Sigmoid colon (tissue), 7 donors: ENCODE measurements around the gene GYS1. TPM values are rescaled to one million over a fixed set of nuclear protein-coding genes. Genes with fewer than 3 reads are reported as not detected.

Experiments used
- DNase-seq: peaks from one replicate; pipeline ENCODE4 v3.0.0-alpha.2; 2019
- H3K27ac ChIP-seq, 4 donors: fragments of 200-600 bp; sonication (generic); one replicate each; pipeline ENCODE4 v1.5.1; 2016 to 2019; ENCODE audit warnings: mild to moderate bottlenecking in 1 of 4
- H3K27me3 ChIP-seq, 3 donors: fragments of 200-600 bp; sonication (generic); one replicate each; pipeline ENCODE4 v1.5.1; 2019; ENCODE audit warnings: mild to moderate bottlenecking in 1 of 3
- H3K36me3 ChIP-seq, 4 donors: fragments of 200-600 bp; sonication (generic); one replicate each; pipeline ENCODE4 v1.5.1; 2016 to 2019
- H3K4me1 ChIP-seq, 4 donors: fragments of 200-600 bp; sonication (generic); one replicate each; pipeline ENCODE4 v1.5.1; 2017 to 2019
- H3K4me3 ChIP-seq, 4 donors: fragments of 200-600 bp; sonication (generic); one replicate each; pipeline ENCODE4 v1.5.1; 2017 to 2019; ENCODE audit warnings: mild to moderate bottlenecking in 2 of 4, moderate library complexity in 1 of 4
- H3K9me3 ChIP-seq, 4 donors: fragments of 200-600 bp in 3 of 4; sonication (generic) in 3 of 4; one replicate each; pipeline versions ENCODE4 v1.5.1 to v1.6.1; 2013 to 2019
- CTCF ChIP-seq, 4 experiments: fragments of 450-650 bp in 3 of 4; fragments of 200-600 bp in 1 of 4; IDR thresholded peaks; one replicate each; pipeline ENCODE4 v1.5.1; 2016 to 2019; ENCODE audit warnings: antibody characterized with exemption in 4 of 4, mild to moderate bottlenecking in 3 of 4, moderate library complexity in 2 of 4
- EP300 ChIP-seq, 4 donors: sonication (generic); formaldehyde crosslinking; IDR thresholded peaks; one replicate each; pipeline ENCODE4 v1.6.1; 2017; ENCODE audit warnings: antibody characterized with exemption in 4 of 4
- POLR2A ChIP-seq, 2 donors: fragments of 450-650 bp; IDR thresholded peaks; one replicate each; pipeline ENCODE4 v1.6.1; 2016; ENCODE audit warnings: antibody characterized with exemption in 2 of 2, mild to moderate bottlenecking in 2 of 2, moderate library complexity in 2 of 2
- POLR2AphosphoS5 ChIP-seq, 4 donors: sonication (generic); formaldehyde crosslinking; IDR thresholded peaks; one replicate each; pipeline ENCODE4 v1.6.1; 2017; ENCODE audit warnings: antibody characterized with exemption in 4 of 4
- WGBS, 2 donors: extraction: QIAGEN DNeasy Blood & Tissue Kit; methylation state at CpG; one replicate each; pipeline ENCODE4 v1.1.7; 2013; 5-methylcytosine and 5-hydroxymethylcytosine counted together
- intact Hi-C: fragments of 100-400 bp; cut with DNase I; formaldehyde crosslinking; loops from one replicate; pipeline ENCODE4 v1.15.1; 2023
- polyA plus RNA-seq, 3 donors: library from polyadenylated mRNA; stranded (reverse); fragments of 200-250 nt; gene quantifications; one replicate each; pipeline ENCODE4 v1.2.3, GENCODE V29; 2013
- total RNA-seq, 4 donors: library from RNA; depleted of rRNA; stranded (reverse); fragments of >200 nt; gene quantifications; one replicate each; pipeline ENCODE4 v1.1.0, GENCODE V29; 2016
- donor health status: healthy with polysubstance abuse.
- donor health status: Bipolar disorder and iron deficiency.
- donor health status: healthy.

The GYS1 gene
- total and polyA plus RNA-seq, 7 donors: 11.7 to 32.7 (median 17.5) TPM

GRCh38 chr19:49004964-49005614, 12.0 kb upstream of the GYS1 start:
- H3K27me3 ChIP-seq: no peaks in the 10 kb centered on the region
- H3K36me3 ChIP-seq: peaks cover 7 to 78% (median 28%) of the 10 kb centered on the region in 4 donors
- H3K9me3 ChIP-seq: no peaks in the 10 kb centered on the region
- DNase-seq: no peak
- H3K4me3 ChIP-seq: no peak overlapping the region
- intact Hi-C loops: no loop called here
- H3K4me1 ChIP-seq: no peaks in the 10 kb centered on the region
- 95 to 96% methylated on average over 7 of the region's 7 CpGs for WGBS, 2 donors
- H3K27ac ChIP-seq: no peak overlapping the region
- no peak for TF ChIP-seq POLR2A (IDR thresholded peaks at IDR 0.05)
- no peak for TF ChIP-seq CTCF (IDR thresholded peaks at IDR 0.05)
- TF ChIP-seq EP300 (IDR thresholded peaks at IDR 0.05): no peak
- TF ChIP-seq POLR2AphosphoS5 (IDR thresholded peaks at IDR 0.05): no peak

GRCh38 chr19:49004133-49004532, 11.0 kb upstream of the GYS1 start:
- H3K4me3 ChIP-seq: no peak overlapping the region
- no peak for DNase-seq
- 98 to 99% methylated on average over 15 of the region's 15 CpGs for WGBS, 2 donors
- no peak overlapping the region for H3K27ac ChIP-seq
- H3K27me3 ChIP-seq: no peaks in the 10 kb centered on the region
- H3K36me3 ChIP-seq: peaks cover 0 to 68% (median 25%) of the 10 kb centered on the region in 4 donors
- intact Hi-C loops: no loop called here
- no peak for TF ChIP-seq POLR2A (IDR thresholded peaks at IDR 0.05)
- no peak for TF ChIP-seq CTCF (IDR thresholded peaks at IDR 0.05)
- TF ChIP-seq EP300 (IDR thresholded peaks at IDR 0.05): no peak
- TF ChIP-seq POLR2AphosphoS5 (IDR thresholded peaks at IDR 0.05): no peak
- no peaks in the 10 kb centered on the region for H3K9me3 ChIP-seq
- H3K4me1 ChIP-seq: no peaks in the 10 kb centered on the region

GRCh38 chr19:48999481-49000325, 6.6 kb upstream of the GYS1 start:
- Histone ChIP-seq H3K4me3 (no peak overlapping the region), H3K9me3 (no peaks in the 10 kb centered on the region), H3K27ac (no peak overlapping the region), H3K27me3 (no peaks in the 10 kb centered on the region), H3K4me1 (peaks cover 0 to 7% (median 6%) of the 10 kb centered on the region in 4 donors), H3K36me3 (peaks cover 0 to 32% (median 5%) of the 10 kb centered on the region in 4 donors)
- DNase-seq: no peak
- 54 to 66% methylated on average over 16 of the region's 16 CpGs for WGBS, 2 donors
- intact Hi-C loops: no loop called here
- TF ChIP-seq CTCF (IDR thresholded peaks at IDR 0.05) (peak in 3 of 4 experiments; percentile 33 to 49 (median 34)), POLR2AphosphoS5 (IDR thresholded peaks at IDR 0.05) (no peak)

- H3K27me3 ChIP-seq: no peaks in the 10 kb centered on the region
- peaks cover 0 to 14% (median 0%) of the 10 kb centered on the region in 4 donors for H3K36me3 ChIP-seq
- H3K9me3 ChIP-seq: no peaks in the 10 kb centered on the region
- H3K4me3 ChIP-seq: no peak overlapping the region
- WGBS, 2 donors: 82 to 85% methylated on average over 5 of the region's 5 CpGs
- TF ChIP-seq POLR2A (IDR thresholded peaks at IDR 0.05): no peak
- peak in 1 of 4 experiments; percentile 10 for TF ChIP-seq CTCF (IDR thresholded peaks at IDR 0.05)
- H3K4me1 ChIP-seq: peaks cover 0 to 16% (median 13%) of the 10 kb centered on the region in 4 donors
- H3K27ac ChIP-seq: no peak overlapping the region
- intact Hi-C loops: no loop called here
- no peak for DNase-seq
These were observed 4.9 kb upstream of the GYS1 start for GRCh38 chr19:48997972-48998371.
